ENCODE data around the gene ADRB2.

The ADRB2 gene

GRCh38 chr5:148831590-148832565, 5.5 kb downstream of the ADRB2 start:
- DNase-seq = no peak

DNA sequence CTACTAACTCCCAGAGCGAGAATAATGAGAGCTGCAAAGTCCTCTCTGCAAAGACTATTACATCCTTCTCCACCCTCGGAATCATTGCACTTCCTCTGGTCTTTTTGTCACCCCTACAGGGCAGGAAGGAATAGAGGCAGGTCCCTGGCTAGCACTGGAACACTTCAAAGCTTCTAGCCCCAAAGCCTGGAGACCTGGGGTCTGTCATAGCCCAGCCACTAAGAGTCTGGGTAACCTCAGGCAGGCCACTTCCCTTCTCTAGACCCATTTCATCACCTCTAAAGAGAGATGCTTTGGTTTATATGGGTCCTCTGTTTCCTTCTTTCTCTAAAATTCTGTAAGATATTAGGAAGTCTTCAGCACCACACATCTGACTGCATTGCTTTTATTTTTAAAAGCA, 6.7 kb downstream of the ADRB2 start:
- no peak for DNase-seq

GRCh38 chr5:148833925-148834324, 7.5 kb downstream of the ADRB2 start:
- no peak for DNase-seq

DNA sequence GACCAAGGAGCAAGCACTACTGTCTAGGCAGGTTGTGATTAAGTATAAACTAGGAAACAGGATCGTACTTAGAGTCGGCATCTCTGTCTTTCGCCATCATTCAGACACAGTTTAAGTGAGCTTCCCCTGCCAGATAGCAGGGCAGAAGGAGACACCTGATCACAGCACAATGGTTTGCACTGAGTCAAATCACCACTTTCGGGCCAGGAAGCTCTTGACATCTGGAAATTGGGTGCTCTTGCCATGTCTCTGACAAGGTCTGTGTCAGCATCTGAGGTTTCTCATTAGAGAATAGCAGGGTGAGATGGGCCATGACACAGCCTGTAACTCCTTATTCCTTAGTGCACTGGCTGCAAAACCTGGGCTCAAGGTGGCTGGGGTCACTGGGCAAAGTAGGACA, 8.3 kb downstream of the ADRB2 start:
- no peak for DNase-seq

DNA sequence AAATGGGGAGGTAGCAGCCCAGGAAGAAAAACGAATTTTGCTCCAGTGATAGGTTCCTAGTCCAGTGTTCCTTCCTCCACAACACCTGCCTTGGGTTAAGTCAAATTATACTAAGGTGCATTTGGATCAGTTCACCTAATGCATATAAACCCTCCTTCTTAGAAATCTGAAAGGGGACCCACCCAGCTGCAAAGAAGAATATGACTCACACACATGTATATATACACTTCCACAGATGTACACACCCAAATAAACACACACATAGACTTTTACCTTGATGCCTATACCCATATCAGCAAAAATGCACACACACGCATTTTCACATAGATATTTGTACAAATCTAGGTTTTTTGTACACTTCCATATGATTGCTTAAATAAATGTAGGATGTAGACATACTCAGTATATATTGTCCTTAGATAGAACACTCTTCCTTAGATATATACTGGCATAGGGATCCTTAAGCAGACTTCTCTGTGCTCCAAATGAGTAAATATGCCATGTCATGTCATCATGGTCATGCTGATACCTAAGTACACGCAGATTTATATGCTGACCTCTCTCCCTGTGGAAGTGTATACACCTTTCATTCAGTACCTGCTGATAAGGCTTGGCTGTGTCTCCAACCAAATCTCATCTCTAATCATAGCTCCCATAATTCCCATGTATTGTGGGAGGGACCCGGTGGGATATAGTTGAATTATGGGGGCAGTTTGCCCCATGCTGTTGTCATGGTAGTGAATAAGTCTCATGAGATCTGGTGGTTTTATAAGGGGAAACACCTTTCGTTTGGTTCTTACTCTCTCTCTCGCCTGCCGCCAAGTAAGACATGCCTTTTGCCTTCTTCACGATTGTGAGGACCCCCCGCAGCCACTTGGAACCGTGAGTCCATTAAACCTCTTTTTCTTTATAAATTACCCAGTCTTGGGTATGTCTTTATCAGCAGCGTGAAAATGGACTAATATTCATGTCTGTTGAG, 10.2 kb downstream of the ADRB2 start:
- no peak for DNase-seq

DNA sequence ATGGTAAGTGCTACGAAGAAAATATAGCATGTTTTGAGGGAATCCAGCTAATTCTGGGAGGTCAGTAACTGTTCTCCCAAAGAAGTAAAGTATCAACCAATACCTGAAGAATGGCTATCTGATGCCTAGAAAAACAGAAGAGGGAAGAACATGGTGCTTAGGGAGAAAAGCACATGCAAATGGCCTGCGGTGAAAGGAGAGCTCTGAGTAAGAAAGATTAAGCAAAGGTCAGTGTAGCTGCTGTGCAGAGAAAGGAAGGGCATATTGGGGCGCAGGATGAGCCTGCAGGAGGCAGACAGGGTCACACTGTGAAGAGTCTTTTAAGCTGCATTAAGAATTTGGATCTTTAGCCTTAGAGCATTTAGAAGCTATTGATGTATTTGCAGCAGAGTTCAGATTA, 11.0 kb downstream of the ADRB2 start:
- no peak for DNase-seq

DNA sequence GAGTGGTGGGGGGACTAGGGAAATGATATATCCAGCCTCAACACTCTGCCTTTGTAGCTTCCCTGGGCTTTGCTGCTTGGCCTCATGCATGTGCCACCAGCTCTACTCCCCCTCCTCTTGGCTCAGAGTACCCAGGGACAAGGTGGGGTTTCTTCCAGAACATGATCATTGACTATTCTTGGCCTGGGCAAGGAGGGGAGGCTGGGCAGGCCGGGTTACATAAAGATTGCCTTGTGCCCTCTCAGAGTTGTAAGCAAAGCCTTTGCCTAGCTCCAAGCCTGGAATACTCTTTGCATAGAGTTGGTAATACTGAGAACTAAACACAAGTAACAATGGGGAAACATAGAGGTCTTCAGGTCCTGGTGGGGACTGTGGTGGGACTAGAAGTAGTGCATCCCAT, 11.9 kb downstream of the ADRB2 start:
- no peak for DNase-seq

- DNase-seq = no peak
Measured at GRCh38 chr5:148839960-148840359, 13.5 kb downstream of the ADRB2 start.

- DNase-seq = no peak
Measured at GRCh38 chr5:148840531-148840930, 14.1 kb downstream of the ADRB2 start.

- DNase-seq = no peak
Measured at GRCh38 chr5:148841519-148841918, 15.1 kb downstream of the ADRB2 start.

DNA sequence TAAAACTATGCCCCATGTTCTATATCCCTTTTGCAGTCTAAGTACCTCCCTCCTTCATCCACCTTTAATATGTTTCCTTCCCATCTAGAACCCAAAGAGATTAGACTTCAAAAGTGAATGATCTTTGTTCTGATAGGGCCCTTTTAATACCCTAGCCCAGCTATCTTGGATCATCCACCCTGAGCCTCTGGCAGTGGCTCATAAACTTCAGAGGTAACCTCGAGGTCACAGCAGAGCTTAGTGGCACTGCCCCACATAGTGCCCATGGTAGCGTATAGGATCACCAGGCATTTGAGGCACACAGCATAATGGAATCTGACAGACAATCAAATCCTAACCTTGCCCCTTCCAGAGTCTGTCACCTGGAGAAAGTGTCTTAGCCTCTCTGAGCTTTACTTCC, 15.8 kb downstream of the ADRB2 start:
- DNase-seq = no peak

DNA sequence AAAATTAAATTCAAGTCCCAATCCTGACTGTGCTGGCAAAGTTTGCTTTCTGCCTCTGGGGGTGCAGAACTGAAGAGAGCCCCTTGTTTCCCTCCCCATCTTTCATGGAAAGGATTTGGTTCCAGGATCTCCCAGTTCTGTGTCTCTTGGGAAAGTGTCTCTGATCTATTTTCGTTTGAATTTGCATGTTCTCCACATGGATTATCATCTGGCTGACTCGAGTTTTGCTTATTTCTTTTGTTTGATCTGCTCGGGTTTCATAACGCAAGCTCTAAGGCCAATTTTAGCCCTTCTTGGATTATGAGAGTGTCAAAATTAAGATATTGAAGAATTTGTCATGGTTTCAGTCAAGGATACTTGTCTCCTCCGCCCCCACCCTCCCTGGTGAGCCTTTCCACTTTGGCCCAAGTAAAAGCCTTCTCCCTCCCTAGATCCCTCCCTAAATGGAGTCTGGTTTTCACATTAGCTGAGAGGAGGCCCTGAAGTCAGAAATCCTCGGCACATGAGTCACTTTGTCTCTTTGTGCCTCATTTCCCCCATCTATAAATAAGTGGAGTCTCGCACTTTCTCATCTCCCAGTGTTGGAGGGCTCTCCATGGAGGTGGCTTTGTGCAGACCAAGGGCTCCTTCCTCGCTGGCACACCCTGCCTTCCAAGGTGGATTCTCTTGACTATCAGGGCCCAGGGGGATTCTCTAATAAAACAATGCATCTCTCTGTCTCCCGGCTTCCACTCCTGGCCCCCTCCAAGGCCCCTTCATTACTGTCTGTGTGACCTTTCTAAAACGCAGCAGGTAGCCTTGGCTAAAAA, 17.3 kb downstream of the ADRB2 start:
- no peak for DNase-seq

DNA sequence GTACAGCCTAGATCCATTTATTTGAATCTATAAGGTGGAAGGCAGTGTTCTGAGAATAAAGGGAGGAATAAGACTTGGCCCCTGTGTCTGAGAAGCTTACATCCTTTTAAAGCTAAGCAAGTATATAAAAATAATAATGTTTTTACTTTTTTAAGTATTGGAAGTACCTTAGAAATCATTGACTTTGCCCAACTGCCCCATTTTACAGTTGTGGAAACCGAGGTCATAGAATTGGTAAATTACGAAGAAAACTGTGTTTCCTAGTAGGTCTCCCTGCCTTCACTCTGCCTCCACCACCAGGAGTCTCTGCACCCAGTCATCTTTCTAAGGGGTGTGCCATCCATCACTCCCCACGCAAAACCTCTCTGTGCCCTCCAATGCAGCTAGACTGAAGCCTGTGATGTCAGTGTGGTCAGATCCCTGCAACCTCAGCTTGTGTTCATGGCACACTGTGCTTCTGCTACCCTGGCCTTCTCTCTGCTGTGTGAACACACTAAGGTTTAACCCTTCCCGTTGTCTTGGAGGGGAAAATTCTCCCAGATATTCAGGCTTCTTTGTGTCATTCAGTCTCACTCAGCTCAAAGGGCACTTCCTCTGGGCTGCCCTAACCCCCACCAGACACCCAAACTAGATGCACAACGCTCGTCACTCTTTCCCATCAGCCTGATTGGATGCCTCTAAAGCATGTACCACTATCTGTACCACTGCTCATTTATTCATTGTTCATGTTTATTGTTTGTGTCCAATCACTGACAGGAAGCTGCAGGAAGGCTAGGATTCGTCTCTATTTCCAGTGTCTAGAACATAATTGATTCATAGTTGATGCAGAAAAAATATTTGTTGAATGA, 18.2 kb downstream of the ADRB2 start:
- DNase-seq = no peak

GRCh38 chr5:148846930-148847329, 20.5 kb downstream of the ADRB2 start:
- DNase-seq = no peak

GRCh38 chr5:148847456-148847855, 21.0 kb downstream of the ADRB2 start:
- DNase-seq = no peak

GRCh38 chr5:148848393-148849031, 22.1 kb downstream of the ADRB2 start:
- no peak for DNase-seq

GRCh38 chr5:148849461-148849860, 23.1 kb downstream of the ADRB2 start:
- no peak for DNase-seq

GRCh38 chr5:148850836-148851235, 24.4 kb downstream of the ADRB2 start:
- no peak for DNase-seq

DNA sequence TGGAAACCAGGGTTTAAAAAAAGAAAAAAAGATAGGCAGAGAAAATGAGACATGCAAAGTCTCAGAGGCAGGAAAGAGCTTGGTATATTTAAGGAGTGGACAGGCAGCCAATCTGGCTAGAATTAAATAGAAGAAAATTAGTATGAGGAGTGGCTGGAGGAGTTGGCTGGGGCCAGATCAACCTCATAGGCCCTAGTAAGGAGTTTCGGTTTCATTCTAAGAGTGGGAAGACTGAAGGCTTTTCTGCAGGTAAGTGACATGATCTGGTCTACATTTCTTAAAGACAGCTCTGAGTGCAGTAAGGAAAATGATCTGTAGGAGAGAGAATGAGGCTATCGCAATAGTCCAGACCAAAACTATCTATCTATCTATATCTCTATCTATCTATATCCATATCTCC, 27.5 kb downstream of the ADRB2 start:
- no peak for DNase-seq

DNA sequence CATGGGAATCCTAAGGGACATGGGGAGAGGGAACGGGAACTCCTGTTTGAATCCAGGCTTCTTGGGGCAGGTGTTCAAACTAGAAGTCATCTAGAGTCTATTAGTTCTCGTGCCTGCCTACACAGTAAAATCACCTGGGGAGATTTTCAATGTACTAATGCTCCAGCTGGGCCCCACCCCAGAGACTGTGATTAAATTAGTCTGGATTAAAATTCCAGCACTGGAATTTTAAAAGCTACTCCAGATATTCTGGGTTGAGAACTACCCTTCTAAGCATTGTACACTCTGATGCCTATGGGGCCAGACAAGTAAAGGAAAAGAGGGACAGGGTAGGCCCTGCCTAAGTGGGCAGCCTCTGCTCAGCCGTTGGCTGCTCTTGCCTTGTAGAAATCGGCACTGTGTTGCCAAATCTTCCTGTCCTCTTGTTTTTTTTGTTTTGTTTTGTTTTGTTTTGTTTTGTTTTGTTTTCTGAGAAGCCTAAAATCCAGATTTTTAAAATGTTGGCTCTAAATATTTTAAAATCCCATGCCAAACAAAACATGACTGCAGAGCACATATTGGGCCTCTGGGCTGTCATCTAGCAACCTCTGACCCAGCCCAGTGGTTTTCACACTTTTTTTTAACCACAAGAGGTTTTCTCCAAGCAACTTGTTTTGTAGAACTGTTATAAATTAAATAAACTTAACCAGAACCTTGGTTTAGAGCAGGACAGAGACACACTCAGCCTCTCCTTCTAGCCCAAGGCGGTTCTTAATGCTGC, 29.0 kb downstream of the ADRB2 start:
- DNase-seq = no peak

GRCh38 chr5:148856009-148856367, 29.6 kb downstream of the ADRB2 start:
- no peak for DNase-seq

Data from kidney glomerular epithelial cell (primary cell).